ENCODE results near the gene EEF1AKMT2. TPM values are rescaled to one million over a fixed set of nuclear protein-coding genes. Genes with fewer than 3 reads are reported as not detected.

The EEF1AKMT2 gene
- total RNA-seq, 1 donor from 2014 or later: 19.1 TPM

DNA sequence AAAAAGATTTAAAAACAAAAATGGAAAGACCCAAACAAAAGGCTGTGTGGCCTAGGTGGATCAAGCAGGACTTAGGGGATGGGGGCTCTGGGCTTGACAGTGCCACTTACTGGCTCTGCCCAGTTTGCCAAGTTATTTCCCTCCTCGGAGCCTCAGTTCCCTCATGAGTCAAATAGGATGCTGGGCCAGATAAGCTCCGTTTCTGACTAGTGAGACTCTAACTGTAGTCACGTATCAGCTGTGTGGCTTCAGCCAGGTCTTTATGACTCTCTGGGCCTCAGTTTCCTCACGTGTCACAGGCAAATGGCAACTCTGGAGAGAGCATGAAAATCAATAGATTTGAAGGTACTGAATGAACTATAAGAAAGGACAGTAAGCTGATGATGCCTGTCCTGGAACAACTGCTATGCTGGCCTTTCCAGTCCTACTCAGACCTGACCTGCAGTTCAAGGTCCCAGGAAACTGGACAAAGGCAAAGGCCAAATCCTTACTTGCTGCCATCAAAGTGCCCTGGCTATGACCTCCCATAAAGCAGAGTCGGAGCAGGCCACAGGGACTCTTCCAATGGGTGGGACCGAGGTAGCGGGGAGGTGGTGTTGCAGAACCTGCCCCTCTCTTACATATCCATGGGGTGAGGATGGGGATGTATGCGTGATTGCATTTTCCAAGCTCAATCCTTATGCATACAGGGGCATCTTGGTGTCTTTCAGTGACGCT, 74.5 kb downstream of the EEF1AKMT2 start:
- no peak for DNase-seq (ENCODE audit: low read depth)
- H3K27me3 Mint-ChIP-seq (ENCODE audit: low read depth, unreplicated experiment): no peaks in the 10 kb centered on the region
- peaks cover 12% of the 10 kb centered on the region for H3K79me2 ChIP-seq (ENCODE audit: insufficient read depth, low read length)
- H3K9me3 ChIP-seq (ENCODE audit: insufficient read depth, low read depth, low read length): no peaks in the 10 kb centered on the region
- H3K4me1 Mint-ChIP-seq (ENCODE audit: low read depth, unreplicated experiment): peaks cover 14% of the 10 kb centered on the region
- H3K4me3 ChIP-seq (ENCODE audit: insufficient read depth, low read depth, low read length): no peak overlapping the region
- no peak for FAIRE-seq
- no peak overlapping the region for H3K27ac Mint-ChIP-seq (ENCODE audit: unreplicated experiment)
- TF ChIP-seq, protein P1, sequence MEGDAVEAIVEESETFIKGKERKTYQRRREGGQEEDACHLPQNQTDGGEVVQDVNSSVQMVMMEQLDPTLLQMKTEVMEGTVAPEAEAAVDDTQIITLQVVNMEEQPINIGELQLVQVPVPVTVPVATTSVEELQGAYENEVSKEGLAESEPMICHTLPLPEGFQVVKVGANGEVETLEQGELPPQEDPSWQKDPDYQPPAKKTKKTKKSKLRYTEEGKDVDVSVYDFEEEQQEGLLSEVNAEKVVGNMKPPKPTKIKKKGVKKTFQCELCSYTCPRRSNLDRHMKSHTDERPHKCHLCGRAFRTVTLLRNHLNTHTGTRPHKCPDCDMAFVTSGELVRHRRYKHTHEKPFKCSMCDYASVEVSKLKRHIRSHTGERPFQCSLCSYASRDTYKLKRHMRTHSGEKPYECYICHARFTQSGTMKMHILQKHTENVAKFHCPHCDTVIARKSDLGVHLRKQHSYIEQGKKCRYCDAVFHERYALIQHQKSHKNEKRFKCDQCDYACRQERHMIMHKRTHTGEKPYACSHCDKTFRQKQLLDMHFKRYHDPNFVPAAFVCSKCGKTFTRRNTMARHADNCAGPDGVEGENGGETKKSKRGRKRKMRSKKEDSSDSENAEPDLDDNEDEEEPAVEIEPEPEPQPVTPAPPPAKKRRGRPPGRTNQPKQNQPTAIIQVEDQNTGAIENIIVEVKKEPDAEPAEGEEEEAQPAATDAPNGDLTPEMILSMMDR (IDR thresholded peaks at IDR 0.05; ENCODE audit: insufficient read depth, low read depth, low read length): no peak
- TF ChIP-seq EZH2 (IDR thresholded peaks at IDR 0.05; ENCODE audit: insufficient read depth, low read length): no peak
- H3K4me3 Mint-ChIP-seq (ENCODE audit: unreplicated experiment): no peak overlapping the region
- peaks cover 14% of the 10 kb centered on the region for H3K4me1 ChIP-seq (ENCODE audit: insufficient read depth, low read length)
- H2AFZ ChIP-seq (ENCODE audit: low read depth, low read length): no peak overlapping the region
- H3K27ac ChIP-seq (ENCODE audit: low read depth, low read length): no peak overlapping the region
- H3K36me3 Mint-ChIP-seq (ENCODE audit: low read depth, unreplicated experiment): peaks cover 26% of the 10 kb centered on the region
- no peak overlapping the region for H3K4me2 ChIP-seq (ENCODE audit: low read length)
- H3K9me3 Mint-ChIP-seq (ENCODE audit: unreplicated experiment): no peaks in the 10 kb centered on the region
- H3K27me3 ChIP-seq (ENCODE audit: insufficient read depth, low read length): no peaks in the 10 kb centered on the region
- peaks cover 72% of the 10 kb centered on the region for H4K20me1 ChIP-seq (ENCODE audit: insufficient read depth, low read length)
- no peaks in the 10 kb centered on the region for H3K36me3 ChIP-seq (ENCODE audit: insufficient read depth, low read length)
- H3K9ac ChIP-seq (ENCODE audit: low read length): no peak overlapping the region

GRCh38 chr10:124716369-124716768, 75.3 kb downstream of the EEF1AKMT2 start:
- TF ChIP-seq, protein P1 (IDR thresholded peaks at IDR 0.05; ENCODE audit: insufficient read depth, low read depth, low read length): no peak
- no peak for TF ChIP-seq EZH2 (IDR thresholded peaks at IDR 0.05; ENCODE audit: insufficient read depth, low read length)
- Histone ChIP-seq H3K79me2 (ENCODE audit: insufficient read depth, low read length) (peaks cover 12% of the 10 kb centered on the region), H3K4me3 (ENCODE audit: insufficient read depth, low read depth, low read length) (no peak overlapping the region), H4K20me1 (ENCODE audit: insufficient read depth, low read length) (peaks cover 73% of the 10 kb centered on the region), H3K36me3 (ENCODE audit: insufficient read depth, low read length) (no peaks in the 10 kb centered on the region), H3K27me3 (ENCODE audit: insufficient read depth, low read length) (no peaks in the 10 kb centered on the region), H3K9me3 (ENCODE audit: insufficient read depth, low read depth, low read length) (no peaks in the 10 kb centered on the region), H3K27ac (ENCODE audit: low read depth, low read length) (no peak overlapping the region), H3K9ac (ENCODE audit: low read length) (no peak overlapping the region), H3K4me2 (ENCODE audit: low read length) (no peak overlapping the region), H3K4me1 (ENCODE audit: insufficient read depth, low read length) (peaks cover 14% of the 10 kb centered on the region), H2AFZ (ENCODE audit: low read depth, low read length) (no peak overlapping the region)
- Mint-ChIP-seq H3K4me3 (ENCODE audit: unreplicated experiment) (no peak overlapping the region), H3K27ac (ENCODE audit: unreplicated experiment) (no peak overlapping the region), H3K4me1 (ENCODE audit: low read depth, unreplicated experiment) (peaks cover 14% of the 10 kb centered on the region), H3K9me3 (ENCODE audit: unreplicated experiment) (no peaks in the 10 kb centered on the region), H3K27me3 (ENCODE audit: low read depth, unreplicated experiment) (no peaks in the 10 kb centered on the region), H3K36me3 (ENCODE audit: low read depth, unreplicated experiment) (peaks cover 26% of the 10 kb centered on the region)
- no peak for DNase-seq (ENCODE audit: low read depth)
- no peak for FAIRE-seq

GRCh38 chr10:124715439-124715838, 76.2 kb downstream of the EEF1AKMT2 start:
- no peak overlapping the region for H3K4me3 ChIP-seq (ENCODE audit: insufficient read depth, low read depth, low read length)
- Mint-ChIP-seq H3K27ac (ENCODE audit: unreplicated experiment) (no peak overlapping the region), H3K36me3 (ENCODE audit: low read depth, unreplicated experiment) (peaks cover 24% of the 10 kb centered on the region), H3K9me3 (ENCODE audit: unreplicated experiment) (no peaks in the 10 kb centered on the region), H3K4me3 (ENCODE audit: unreplicated experiment) (no peak overlapping the region), H3K27me3 (ENCODE audit: low read depth, unreplicated experiment) (peaks cover 2% of the 10 kb centered on the region), H3K4me1 (ENCODE audit: low read depth, unreplicated experiment) (peaks cover 14% of the 10 kb centered on the region)
- H3K79me2 ChIP-seq (ENCODE audit: insufficient read depth, low read length): peaks cover 16% of the 10 kb centered on the region
- H3K4me2 ChIP-seq (ENCODE audit: low read length): no peak overlapping the region
- peaks cover 14% of the 10 kb centered on the region for H3K4me1 ChIP-seq (ENCODE audit: insufficient read depth, low read length)
- DNase-seq (ENCODE audit: low read depth) (no peak), FAIRE-seq (no peak)
- no peak overlapping the region for H3K9ac ChIP-seq (ENCODE audit: low read length)
- H2AFZ ChIP-seq (ENCODE audit: low read depth, low read length): no peak overlapping the region
- peaks cover 79% of the 10 kb centered on the region for H4K20me1 ChIP-seq (ENCODE audit: insufficient read depth, low read length)
- H3K27ac ChIP-seq (ENCODE audit: low read depth, low read length): no peak overlapping the region
- H3K27me3 ChIP-seq (ENCODE audit: insufficient read depth, low read length): no peaks in the 10 kb centered on the region
- TF ChIP-seq, protein P1 (IDR thresholded peaks at IDR 0.05; ENCODE audit: insufficient read depth, low read depth, low read length): no peak
- no peak for TF ChIP-seq EZH2 (IDR thresholded peaks at IDR 0.05; ENCODE audit: insufficient read depth, low read length)
- H3K9me3 ChIP-seq (ENCODE audit: insufficient read depth, low read depth, low read length): no peaks in the 10 kb centered on the region
- H3K36me3 ChIP-seq (ENCODE audit: insufficient read depth, low read length): no peaks in the 10 kb centered on the region
